GM12864 (cell line): ENCODE data around the gene GAS6.

Experiments used
- DNase-seq: peaks from one replicate; pipeline ENCODE4 v3.0.0-alpha.2; 2011; ENCODE audit warnings: low read depth
- H3K4me3 ChIP-seq: 2 replicates; pipeline ENCODE4 v1.5.1; 2011; ENCODE audit warnings: mild to moderate bottlenecking, low read depth, low read length, control low read depth
- CTCF ChIP-seq: IDR thresholded peaks from 2 replicates; pipeline ENCODE4 v1.5.1; 2011; ENCODE audit warnings: low read depth, mild to moderate bottlenecking, moderate library complexity, low read length, control low read depth, inconsistent platforms; ENCODE audit errors: missing control alignments

Gene GAS6

GRCh38 chr13:113865427-113865826 is 1.6 kb upstream of the GAS6 start:
- no peak overlapping the region for H3K4me3 ChIP-seq
- DNase-seq, result no peak
- TF ChIP-seq CTCF, result no peak

GRCh38 chr13:113864273-113864890 is 506 bp upstream of the GAS6 start:
- TF ChIP-seq CTCF, result no peak
- no peak for DNase-seq
- peak overlapping the region; percentile 53 for H3K4me3 ChIP-seq

- peak overlapping the region; percentile 53 for H3K4me3 ChIP-seq
- DNase-seq, result no peak
- TF ChIP-seq CTCF, result no peak
These were observed 849 bp downstream of the GAS6 start for GRCh38 chr13:113862931-113863523.

- no peak for DNase-seq
- TF ChIP-seq CTCF, result no peak
- H3K4me3 ChIP-seq, result no peak overlapping the region
These were observed 1.5 kb downstream of the GAS6 start for GRCh38 chr13:113862191-113862930.

GRCh38 chr13:113861433-113862030 is 2.3 kb downstream of the GAS6 start:
- TF ChIP-seq CTCF, result no peak
- DNase-seq, result no peak
- no peak overlapping the region for H3K4me3 ChIP-seq

- no peak for DNase-seq
- H3K4me3 ChIP-seq, result no peak overlapping the region
- no peak for TF ChIP-seq CTCF
These were observed 3.0 kb downstream of the GAS6 start for GRCh38 chr13:113860665-113861432.
